ENCODE data around the gene MKNK1.

GRCh38 chr1:46621930-46622329 lies 17.9 kb upstream of the MKNK1 start:
- no peak for TF ChIP-seq CTCF (optimal IDR thresholded peaks at IDR 0.05 in 1 of 3, IDR thresholded peaks at IDR 0.05 in 1 of 3, conservative IDR thresholded peaks at IDR 0.05 in 1 of 3; ENCODE audit: extremely low read depth in 1 of 3, insufficient read depth in 2 of 3, low read length in 3 of 3)
- TF ChIP-seq EZH2 (IDR thresholded peaks at IDR 0.05; ENCODE audit: low read length): no peak
